OCI-LY3 (cell line): ENCODE results near the gene TDRD7.

Experiments
- H2AFZ ChIP-seq: fragments of 200-600, 300-600 bp; shearing (Covaris generic); 2 replicates; pipeline ENCODE4 v1.6.0; 2014; ENCODE audit warnings: antibody characterized with exemption, low read depth, low read length
- H3K27ac ChIP-seq: fragments of 200-600, 300-600 bp; sonication (generic); 2 replicates; pipeline ENCODE4 v1.5.1; 2014; ENCODE audit warnings: mild to moderate bottlenecking, low read length, moderate library complexity, mixed read lengths
- H3K27me3 ChIP-seq: fragments of 200-600, 300-600 bp; sonication (generic); 2 replicates; pipeline ENCODE4 v1.6.1; 2014; ENCODE audit warnings: low read depth, low read length, mixed read lengths
- H3K36me3 ChIP-seq: fragments of 200-600, 300-600 bp; sonication (generic); replicated peaks from 2 replicates; pipeline ENCODE3; 2014; ENCODE audit warnings: low read depth, low read length, mixed read lengths
- H3K4me1 ChIP-seq: fragments of 300-600, 200-600 bp; sonication (generic); 2 replicates; pipeline ENCODE4 v1.6.1; 2014; ENCODE audit warnings: low read length, mixed read lengths
- H3K4me2 ChIP-seq: fragments of 200-600, 300-600 bp; sonication (generic); 2 replicates; pipeline ENCODE4 v1.6.1; 2014; ENCODE audit warnings: low read length, mixed read lengths
- H3K4me3 ChIP-seq: fragments of 300-600, 200-600 bp; sonication (generic); 2 replicates; pipeline ENCODE4 v1.5.1; 2014; ENCODE audit warnings: antibody characterized with exemption, mild to moderate bottlenecking, low read length, moderate library complexity
- H3K79me2 ChIP-seq: fragments of 300-600, 200-600 bp; shearing (Covaris generic); 2 replicates; pipeline ENCODE4 v1.6.1; 2014; ENCODE audit warnings: mild to moderate bottlenecking, low read length, mixed read lengths
- H3K9ac ChIP-seq: fragments of 300-600, 200-600 bp; shearing (Covaris generic); 2 replicates; pipeline ENCODE4 v1.6.0; 2014; ENCODE audit warnings: mild to moderate bottlenecking, low read length, moderate library complexity
- H3K9me3 ChIP-seq: fragments of 200-600, 300-600 bp; shearing (Covaris generic); 2 replicates; pipeline ENCODE4 v1.6.1; 2014; ENCODE audit warnings: low read length, mixed read lengths; ENCODE audit not compliant: insufficient read depth
- H4K20me1 ChIP-seq: fragments of 200-600, 300-600 bp; sonication (generic); 2 replicates; pipeline ENCODE4 v1.6.1; 2016; ENCODE audit warnings: low read length, mixed read lengths; ENCODE audit not compliant: insufficient read depth
- CTCF ChIP-seq: fragments of 200-600, 300-600 bp; sonication (generic); IDR thresholded peaks from 2 replicates; pipeline ENCODE4 v1.5.1; 2014; ENCODE audit warnings: antibody characterized with exemption, low read length, low read depth
- EZH2phosphoT487 ChIP-seq: fragments of 200-600 bp; shearing (Covaris generic); IDR thresholded peaks from 2 replicates; pipeline ENCODE4 v1.6.1; 2018; ENCODE audit warnings: antibody characterized with exemption, mixed run types, low read depth

The TDRD7 gene, protein sequence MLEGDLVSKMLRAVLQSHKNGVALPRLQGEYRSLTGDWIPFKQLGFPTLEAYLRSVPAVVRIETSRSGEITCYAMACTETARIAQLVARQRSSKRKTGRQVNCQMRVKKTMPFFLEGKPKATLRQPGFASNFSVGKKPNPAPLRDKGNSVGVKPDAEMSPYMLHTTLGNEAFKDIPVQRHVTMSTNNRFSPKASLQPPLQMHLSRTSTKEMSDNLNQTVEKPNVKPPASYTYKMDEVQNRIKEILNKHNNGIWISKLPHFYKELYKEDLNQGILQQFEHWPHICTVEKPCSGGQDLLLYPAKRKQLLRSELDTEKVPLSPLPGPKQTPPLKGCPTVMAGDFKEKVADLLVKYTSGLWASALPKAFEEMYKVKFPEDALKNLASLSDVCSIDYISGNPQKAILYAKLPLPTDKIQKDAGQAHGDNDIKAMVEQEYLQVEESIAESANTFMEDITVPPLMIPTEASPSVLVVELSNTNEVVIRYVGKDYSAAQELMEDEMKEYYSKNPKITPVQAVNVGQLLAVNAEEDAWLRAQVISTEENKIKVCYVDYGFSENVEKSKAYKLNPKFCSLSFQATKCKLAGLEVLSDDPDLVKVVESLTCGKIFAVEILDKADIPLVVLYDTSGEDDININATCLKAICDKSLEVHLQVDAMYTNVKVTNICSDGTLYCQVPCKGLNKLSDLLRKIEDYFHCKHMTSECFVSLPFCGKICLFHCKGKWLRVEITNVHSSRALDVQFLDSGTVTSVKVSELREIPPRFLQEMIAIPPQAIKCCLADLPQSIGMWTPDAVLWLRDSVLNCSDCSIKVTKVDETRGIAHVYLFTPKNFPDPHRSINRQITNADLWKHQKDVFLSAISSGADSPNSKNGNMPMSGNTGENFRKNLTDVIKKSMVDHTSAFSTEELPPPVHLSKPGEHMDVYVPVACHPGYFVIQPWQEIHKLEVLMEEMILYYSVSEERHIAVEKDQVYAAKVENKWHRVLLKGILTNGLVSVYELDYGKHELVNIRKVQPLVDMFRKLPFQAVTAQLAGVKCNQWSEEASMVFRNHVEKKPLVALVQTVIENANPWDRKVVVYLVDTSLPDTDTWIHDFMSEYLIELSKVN

GRCh38 chr9:97411789-97412625 is at the start of gene TDRD7:
TDRD7 (plus strand) TSS chr9:97412096; CDS start chr9:97428466, 16,370 bp downstream.
- Histone ChIP-seq H3K4me3 (peak within 1 kb of the TSS; percentile 91), H3K9me3 (no peaks in the 10 kb centered on the region; the same call in 1 of the 2 replicates), H3K36me3 (no peaks in the 10 kb centered on the region), H4K20me1 (no peaks in the 10 kb centered on the region), H3K4me2 (peak within 1 kb of the TSS; percentile 94), H3K4me1 (peaks cover 21% of the 10 kb centered on the region), H3K27ac (peak within 1 kb of the TSS; percentile 43), H3K9ac (peak within 1 kb of the TSS; percentile 88), H3K79me2 (peaks cover 4% of the 10 kb centered on the region), H3K27me3 (peaks cover 14% of the 10 kb centered on the region), H2AFZ (peak within 1 kb of the TSS; percentile 68)
- TF ChIP-seq CTCF = peak; percentile 91
- no peak for TF ChIP-seq EZH2phosphoT487

- H3K9me3 ChIP-seq = no peaks in the 10 kb centered on the region
- H3K36me3 ChIP-seq = no peaks in the 10 kb centered on the region
- H3K4me1 ChIP-seq = peaks cover 35% of the 10 kb centered on the region
- no peak overlapping the region for H3K9ac ChIP-seq
- peak overlapping the region; percentile 25; the same call in 1 of the 2 replicates for H2AFZ ChIP-seq
- H3K79me2 ChIP-seq = no peaks in the 10 kb centered on the region
- H4K20me1 ChIP-seq = no peaks in the 10 kb centered on the region
- H3K27me3 ChIP-seq = no peaks in the 10 kb centered on the region
- H3K27ac ChIP-seq = no peak overlapping the region; the same call in 1 of the 2 replicates
- H3K4me2 ChIP-seq = peak overlapping the region; percentile 10; the same call in 1 of the 2 replicates
- H3K4me3 ChIP-seq = no peak overlapping the region
- TF ChIP-seq CTCF (no peak), EZH2phosphoT487 (no peak)
These were observed 48.9 kb upstream of the TDRD7 start for GRCh38 chr9:97362777-97363545.

- no peak overlapping the region for H3K9ac ChIP-seq
- peaks cover 7% of the 10 kb centered on the region; the same call in 1 of the 2 replicates for H3K9me3 ChIP-seq
- H3K4me1 ChIP-seq = peaks cover 35% of the 10 kb centered on the region
- no peaks in the 10 kb centered on the region for H3K27me3 ChIP-seq
- no peaks in the 10 kb centered on the region for H4K20me1 ChIP-seq
- H2AFZ ChIP-seq = no peak overlapping the region
- no peaks in the 10 kb centered on the region for H3K79me2 ChIP-seq
- no peak overlapping the region for H3K4me3 ChIP-seq
- no peak overlapping the region for H3K4me2 ChIP-seq
- TF ChIP-seq CTCF = no peak
- TF ChIP-seq EZH2phosphoT487 = no peak
- H3K27ac ChIP-seq = no peak overlapping the region
- H3K36me3 ChIP-seq = peaks cover 5% of the 10 kb centered on the region
These were observed 48.1 kb upstream of the TDRD7 start for GRCh38 chr9:97363661-97364299.
